ENCODE results near the gene TMEM116. TPM values are rescaled to one million over a fixed set of nuclear protein-coding genes. Genes with fewer than 3 reads are reported as not detected.
"Not testable (repeated sequence)": the region's sequence is repeated elsewhere in the genome, so short reads cannot be mapped to it uniquely, and the experiment has no call there.

TMEM116 gene
- total RNA-seq, 1 experiment from 2014 or later = 10.0 TPM

DNA sequence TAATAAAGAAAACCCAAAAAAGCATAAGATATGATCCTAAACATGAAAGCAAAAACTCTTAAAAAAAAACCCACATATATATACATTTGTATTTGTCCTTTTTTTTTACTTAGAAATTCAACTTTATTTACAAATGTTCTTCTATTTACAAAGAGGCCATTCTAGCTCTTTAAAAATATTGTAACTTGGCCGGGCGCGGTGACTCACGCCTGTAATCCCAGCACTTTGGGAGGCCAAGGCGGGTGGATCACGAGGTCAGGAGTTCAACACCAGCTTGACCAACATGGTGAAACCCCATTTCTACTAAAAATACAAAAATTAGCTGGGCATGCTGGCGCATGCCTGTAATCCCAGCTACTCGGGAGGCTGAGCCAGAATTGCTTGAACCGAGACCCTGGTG is 13.8 kb downstream of the TMEM116 start:
- not testable (repeated sequence) for DNase-seq; H3K27ac ChIP-seq; H3K27me3 ChIP-seq; H3K36me3 ChIP-seq; H3K4me3 ChIP-seq; H3K4me1 ChIP-seq; H3K9me3 ChIP-seq (replicated peaks)

DNA sequence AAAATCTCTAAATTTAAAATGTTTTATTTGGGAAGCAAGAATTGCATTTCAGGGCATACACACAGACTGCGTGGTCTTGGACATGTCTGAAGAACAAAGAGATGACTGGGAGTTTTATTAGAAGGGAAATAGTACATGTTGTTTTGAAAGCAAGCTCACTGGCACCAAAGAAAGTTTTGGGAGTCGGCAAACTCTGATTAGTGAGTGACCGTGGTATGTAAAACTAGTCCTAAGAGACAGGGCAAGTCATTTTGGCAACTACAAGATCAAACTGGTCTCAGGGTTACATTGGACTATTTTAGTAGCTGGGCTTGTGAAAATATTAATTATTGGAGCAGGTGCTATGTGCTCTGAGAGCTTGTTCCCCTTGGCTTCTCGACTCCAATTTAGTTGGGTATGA is 14.9 kb downstream of the TMEM116 start:
- H3K27ac ChIP-seq = no peak overlapping the region
- no peak for DNase-seq
- H3K27me3 ChIP-seq = no peaks in the 10 kb centered on the region

DNA sequence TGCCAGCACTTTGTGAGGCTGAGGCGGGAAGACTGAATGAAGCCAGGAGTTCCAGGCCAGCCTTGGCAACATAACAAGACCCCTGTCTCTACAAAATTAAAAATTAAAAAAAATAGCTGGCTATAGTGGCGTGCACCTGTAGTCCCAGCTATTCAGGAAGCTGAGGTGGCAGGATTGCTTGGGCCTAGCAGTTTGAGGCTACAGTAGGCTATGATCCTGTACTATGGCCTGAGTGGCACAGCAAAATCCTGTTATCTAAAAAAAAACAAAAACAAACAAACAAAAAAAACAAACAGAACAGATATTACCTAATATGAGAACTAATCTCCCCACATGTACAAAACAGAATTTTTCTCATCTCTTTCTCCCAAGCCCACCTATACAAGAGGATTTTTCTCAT is 15.7 kb downstream of the TMEM116 start:
- no peaks in the 10 kb centered on the region for H3K36me3 ChIP-seq
- DNase-seq = no peak
- H3K4me1 ChIP-seq = no peaks in the 10 kb centered on the region
- no peak overlapping the region for H3K27ac ChIP-seq
- H3K27me3 ChIP-seq = no peaks in the 10 kb centered on the region
- H3K4me3 ChIP-seq = no peak overlapping the region
- no peaks in the 10 kb centered on the region for H3K9me3 ChIP-seq (replicated peaks)

More for the DNA sequence above, 14.9 kb downstream of the TMEM116 start:
- no peaks in the 10 kb centered on the region for H3K36me3 ChIP-seq
- H3K4me3 ChIP-seq = no peak overlapping the region
- H3K4me1 ChIP-seq = no peaks in the 10 kb centered on the region
- H3K9me3 ChIP-seq (replicated peaks) = no peaks in the 10 kb centered on the region

DNA sequence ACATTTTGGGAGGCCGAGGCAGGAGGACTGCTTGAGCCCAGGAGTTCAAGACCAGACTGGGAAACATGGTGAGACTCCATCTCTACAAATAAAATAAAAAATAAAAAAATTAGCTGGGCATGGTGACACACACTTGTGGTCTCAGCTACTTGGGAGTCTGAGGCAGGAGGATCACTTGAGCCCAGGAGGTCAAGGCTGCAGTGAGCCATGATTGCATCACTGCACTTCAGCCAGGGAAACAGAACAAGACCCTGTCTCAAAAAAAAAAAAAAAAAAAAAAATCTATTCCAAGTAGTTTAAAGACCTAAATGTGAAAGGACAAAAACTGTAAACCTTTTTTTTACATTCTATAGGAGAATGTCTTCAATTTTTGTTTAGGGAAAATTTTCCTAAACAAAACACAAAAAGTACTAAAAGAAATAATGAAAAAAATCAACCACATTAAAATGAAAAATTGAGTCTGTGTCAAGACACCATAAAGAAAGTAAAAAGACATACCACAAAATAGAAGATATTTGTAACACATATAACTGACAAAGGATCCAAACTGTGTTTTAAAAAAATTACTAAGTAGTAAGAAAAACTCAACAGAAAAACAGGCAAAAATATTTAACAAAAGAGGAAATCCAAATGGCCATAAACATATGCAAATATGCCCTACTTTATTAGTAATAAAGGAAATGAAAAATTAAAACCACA is 17.0 kb downstream of the TMEM116 start:
- H3K27ac ChIP-seq = no peak overlapping the region
- no peak for DNase-seq
- no peaks in the 10 kb centered on the region for H3K36me3 ChIP-seq
- no peaks in the 10 kb centered on the region for H3K27me3 ChIP-seq
- no peaks in the 10 kb centered on the region for H3K4me1 ChIP-seq
- no peak overlapping the region for H3K4me3 ChIP-seq
- H3K9me3 ChIP-seq (replicated peaks) = no peaks in the 10 kb centered on the region

DNA sequence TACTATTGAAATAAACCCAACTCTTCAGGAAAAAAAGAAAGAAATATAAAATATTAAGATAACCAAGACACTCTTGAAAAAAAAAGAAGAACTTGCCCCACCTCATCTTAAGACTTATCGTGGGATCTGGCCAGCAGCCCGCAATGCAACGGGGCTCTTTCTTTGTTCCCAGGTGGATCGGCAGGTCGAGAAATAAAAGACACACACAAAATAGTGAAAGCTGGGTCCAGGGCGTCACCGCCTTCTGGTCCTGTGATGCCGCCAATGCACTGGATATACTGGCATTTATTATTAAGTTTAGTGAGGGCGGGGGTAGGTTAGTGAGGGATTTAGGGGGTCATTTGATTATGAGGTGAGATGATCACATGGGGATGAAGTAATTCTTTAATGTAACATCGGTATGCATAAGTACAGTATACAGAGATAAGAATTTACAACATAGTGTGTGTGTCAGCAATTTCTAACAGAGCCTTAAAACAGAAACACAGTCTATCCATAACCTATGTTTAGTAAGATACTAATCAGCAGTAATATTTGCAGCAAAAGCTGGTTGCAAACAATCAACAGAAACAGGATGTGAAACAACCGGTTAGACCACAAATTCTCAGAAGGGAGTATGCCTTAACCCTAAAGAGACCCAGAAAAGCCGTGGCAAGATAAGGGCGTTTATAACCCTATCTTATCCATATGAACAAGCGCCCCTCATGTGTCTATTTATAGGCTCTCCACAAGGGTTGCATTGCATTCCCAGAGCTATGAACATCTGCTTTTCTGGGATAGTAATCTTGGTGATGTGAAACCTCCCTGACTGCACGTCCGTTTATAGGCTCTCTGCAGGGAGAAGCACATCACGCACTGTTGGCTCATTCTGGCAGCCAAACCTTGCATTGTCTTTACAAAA is 18.5 kb downstream of the TMEM116 start:
- H3K4me1 ChIP-seq; H3K27me3 ChIP-seq; H3K4me3 ChIP-seq; H3K27ac ChIP-seq; DNase-seq; H3K36me3 ChIP-seq; H3K9me3 ChIP-seq (replicated peaks): not testable (repeated sequence)

DNA sequence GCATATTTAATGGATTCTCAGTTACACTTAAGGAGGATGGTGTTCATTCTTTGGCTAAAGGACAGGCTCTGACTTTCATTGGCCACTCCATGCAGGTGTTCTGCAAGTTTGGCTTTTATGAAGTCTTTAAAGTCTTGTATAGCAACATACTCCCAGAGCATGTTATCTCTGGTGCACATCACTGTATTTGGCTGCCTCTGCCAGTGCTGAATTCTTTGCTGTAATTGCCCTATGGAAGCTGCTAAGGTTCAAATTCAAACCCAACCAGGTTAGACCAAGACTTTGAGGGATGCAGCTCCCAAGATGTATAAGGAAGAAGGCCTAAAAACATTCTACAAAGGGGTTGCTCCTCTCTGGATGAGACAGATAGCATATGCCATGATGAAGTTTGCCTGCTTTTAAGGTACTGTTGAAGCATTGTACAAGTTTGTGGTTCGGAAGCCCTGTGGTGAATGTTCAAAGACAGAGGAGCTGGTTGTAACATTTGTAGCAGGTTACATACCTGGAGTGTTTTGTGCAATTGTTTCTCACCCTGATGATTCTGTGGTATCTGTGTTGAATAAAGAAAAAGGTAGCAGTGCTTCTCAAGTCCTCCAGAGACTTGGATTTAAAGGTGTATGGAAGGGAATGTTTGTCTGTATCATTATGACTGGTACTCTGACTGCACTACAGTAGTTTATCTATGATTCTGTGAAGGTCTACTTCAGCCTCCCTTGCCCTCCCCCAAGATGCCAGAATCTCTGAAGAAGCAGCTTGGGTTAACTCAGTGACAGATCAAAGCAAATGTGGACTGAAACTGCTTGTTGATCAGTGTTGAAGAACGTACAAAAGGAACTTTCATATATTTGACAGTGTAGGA is 19.4 kb downstream of the TMEM116 start:
- H3K4me3 ChIP-seq = no peak overlapping the region
- no peak for DNase-seq
- H3K9me3 ChIP-seq (replicated peaks) = no peaks in the 10 kb centered on the region
- no peaks in the 10 kb centered on the region for H3K36me3 ChIP-seq
- no peak overlapping the region for H3K27ac ChIP-seq
- H3K27me3 ChIP-seq = no peaks in the 10 kb centered on the region
- no peaks in the 10 kb centered on the region for H3K4me1 ChIP-seq

DNA sequence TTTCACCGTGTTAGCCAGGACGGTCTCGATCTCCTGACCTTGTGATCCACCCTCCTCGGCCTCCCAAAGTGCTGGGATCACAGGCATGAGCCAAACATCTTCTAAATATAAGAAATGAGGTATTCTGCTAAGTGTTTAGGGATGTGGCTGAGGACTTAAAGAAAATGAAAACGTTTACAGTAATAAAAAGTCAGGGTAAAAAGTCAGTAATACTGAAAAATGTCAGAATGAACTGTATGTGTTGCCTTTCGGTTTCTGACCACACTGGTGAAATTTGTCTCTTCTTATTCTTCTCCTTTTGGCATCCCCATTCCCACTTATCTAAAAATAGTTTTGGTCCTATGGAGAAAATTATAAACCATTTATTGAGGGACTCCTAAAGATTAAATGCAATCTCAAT is 20.5 kb downstream of the TMEM116 start:
- Histone ChIP-seq H3K27ac (no peak overlapping the region), H3K27me3 (no peaks in the 10 kb centered on the region), H3K4me1 (no peaks in the 10 kb centered on the region), H3K4me3 (no peak overlapping the region), H3K36me3 (no peaks in the 10 kb centered on the region), H3K9me3 (replicated peaks) (no peaks in the 10 kb centered on the region)
- no peak for DNase-seq

DNA sequence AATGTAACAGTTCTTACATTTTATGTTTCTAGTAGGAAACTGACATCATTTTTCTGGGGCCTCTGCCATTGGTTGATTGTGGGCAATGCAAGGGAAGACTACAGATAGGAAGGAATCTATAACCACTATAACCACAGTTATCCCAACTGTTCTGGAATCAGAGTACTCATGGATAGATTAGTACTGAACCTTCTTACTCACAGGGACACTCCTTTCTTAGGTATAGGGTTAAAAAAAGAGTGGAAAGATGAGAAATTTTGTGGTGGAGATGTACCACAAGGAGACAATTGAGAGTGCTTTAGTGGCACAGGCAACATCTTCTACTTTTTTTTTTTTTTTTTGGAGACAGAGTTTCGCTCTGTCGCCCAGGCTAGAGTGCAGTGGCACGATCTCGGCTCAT is 21.0 kb downstream of the TMEM116 start:
- no peak for DNase-seq

DNA sequence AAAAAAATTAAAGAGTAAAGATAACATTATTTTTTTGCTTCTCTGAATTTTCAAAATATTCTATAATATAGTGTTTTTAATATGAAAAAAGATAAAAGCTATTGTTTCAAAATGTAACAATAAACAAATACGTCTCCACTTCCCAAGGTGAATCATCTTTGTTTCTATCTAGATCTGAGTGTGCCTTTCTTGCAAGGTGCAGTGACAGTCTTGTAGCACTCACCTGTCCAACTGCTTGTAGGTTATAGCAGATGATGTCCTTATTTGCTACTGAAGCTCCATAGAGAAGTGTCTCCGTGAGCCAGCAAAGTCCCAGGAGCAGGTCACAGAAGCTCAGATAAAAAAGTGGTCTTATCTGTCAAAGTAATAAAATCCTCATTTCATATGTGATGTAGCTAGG is 21.4 kb downstream of the TMEM116 start:
- Histone ChIP-seq H3K9me3 (replicated peaks) (no peaks in the 10 kb centered on the region), H3K27ac (no peak overlapping the region), H3K27me3 (no peaks in the 10 kb centered on the region), H3K36me3 (no peaks in the 10 kb centered on the region), H3K4me1 (no peaks in the 10 kb centered on the region), H3K4me3 (no peak overlapping the region)
- no peak for DNase-seq

More for the DNA sequence above, 21.0 kb downstream of the TMEM116 start:
- H3K4me3 ChIP-seq = no peak overlapping the region
- H3K27ac ChIP-seq = no peak overlapping the region
- no peaks in the 10 kb centered on the region for H3K27me3 ChIP-seq
- no peaks in the 10 kb centered on the region for H3K36me3 ChIP-seq
- H3K4me1 ChIP-seq = no peaks in the 10 kb centered on the region
- no peaks in the 10 kb centered on the region for H3K9me3 ChIP-seq (replicated peaks)

DNA sequence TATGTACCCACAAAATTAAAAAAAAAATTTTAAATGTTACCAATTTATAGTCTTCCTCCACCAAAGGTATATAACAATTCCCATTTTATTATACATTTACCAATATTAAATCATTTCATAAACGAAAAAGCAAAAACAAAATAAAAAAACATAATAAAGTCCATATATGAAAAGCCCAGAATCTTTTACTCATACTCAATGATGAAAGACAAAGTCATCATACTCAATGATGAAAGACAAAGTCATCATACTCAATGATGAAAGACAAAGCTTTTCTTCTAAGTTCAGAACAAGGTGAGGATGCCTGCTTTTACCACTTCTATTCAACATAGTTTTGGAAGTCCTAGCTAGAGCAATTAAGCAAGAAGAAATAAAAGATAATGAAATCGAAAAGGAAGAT is 28.1 kb downstream of the TMEM116 start:
- no peak overlapping the region for H3K4me3 ChIP-seq
- no peak for DNase-seq
- H3K4me1 ChIP-seq = no peaks in the 10 kb centered on the region; the same call in 1 of the 2 replicates
- H3K36me3 ChIP-seq = no peaks in the 10 kb centered on the region
- H3K9me3 ChIP-seq (replicated peaks) = no peaks in the 10 kb centered on the region
- no peaks in the 10 kb centered on the region for H3K27me3 ChIP-seq
- no peak overlapping the region for H3K27ac ChIP-seq

DNA sequence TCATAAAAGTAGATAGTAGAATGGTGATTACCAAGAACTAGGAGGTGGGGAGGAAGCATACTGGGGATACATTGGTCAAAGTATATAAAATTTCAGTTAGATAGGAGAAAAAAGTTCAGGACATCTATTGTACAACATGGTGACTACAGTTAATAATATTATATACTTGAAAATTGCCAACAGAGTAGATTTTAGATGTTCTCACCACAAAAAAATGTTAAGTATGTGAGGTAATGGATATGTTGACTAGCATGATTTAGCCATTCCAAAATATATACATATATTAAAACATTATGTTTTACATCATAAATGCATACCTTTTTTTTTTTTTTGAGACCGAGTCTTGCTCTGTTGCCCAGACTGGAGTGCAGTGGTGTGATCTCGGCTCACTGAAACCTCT is 31.0 kb downstream of the TMEM116 start:
- Histone ChIP-seq H3K9me3 (replicated peaks) (no peaks in the 10 kb centered on the region), H3K4me3 (no peak overlapping the region), H3K27ac (no peak overlapping the region), H3K4me1 (no peaks in the 10 kb centered on the region; the same call in 1 of the 2 replicates), H3K36me3 (no peaks in the 10 kb centered on the region), H3K27me3 (no peaks in the 10 kb centered on the region)
- DNase-seq = no peak

DNA sequence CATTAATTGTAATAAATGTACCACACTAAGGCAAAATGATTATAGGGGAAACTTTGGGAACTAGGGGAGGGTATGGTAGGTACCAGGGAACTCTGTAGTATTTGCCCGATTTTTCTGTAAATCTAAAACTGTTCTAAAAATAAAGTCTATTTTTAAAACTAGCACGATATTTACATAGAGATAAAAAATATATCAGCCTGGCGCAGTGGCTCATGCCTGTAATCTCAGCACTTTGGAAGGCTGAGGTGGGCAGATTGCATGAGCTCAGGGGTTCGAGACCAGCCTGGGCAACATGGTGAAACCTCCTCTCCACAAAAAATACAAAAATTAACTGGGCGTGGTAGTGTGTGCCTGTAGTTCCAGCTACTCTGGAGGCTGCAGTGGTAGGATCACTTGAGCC is 32.4 kb downstream of the TMEM116 start:
- H3K36me3 ChIP-seq = no peaks in the 10 kb centered on the region
- H3K4me1 ChIP-seq = no peaks in the 10 kb centered on the region; the same call in 1 of the 2 replicates
- no peak overlapping the region for H3K4me3 ChIP-seq
- no peaks in the 10 kb centered on the region for H3K27me3 ChIP-seq
- H3K27ac ChIP-seq = no peak overlapping the region
- no peak for DNase-seq
- no peaks in the 10 kb centered on the region for H3K9me3 ChIP-seq (replicated peaks)

DNA sequence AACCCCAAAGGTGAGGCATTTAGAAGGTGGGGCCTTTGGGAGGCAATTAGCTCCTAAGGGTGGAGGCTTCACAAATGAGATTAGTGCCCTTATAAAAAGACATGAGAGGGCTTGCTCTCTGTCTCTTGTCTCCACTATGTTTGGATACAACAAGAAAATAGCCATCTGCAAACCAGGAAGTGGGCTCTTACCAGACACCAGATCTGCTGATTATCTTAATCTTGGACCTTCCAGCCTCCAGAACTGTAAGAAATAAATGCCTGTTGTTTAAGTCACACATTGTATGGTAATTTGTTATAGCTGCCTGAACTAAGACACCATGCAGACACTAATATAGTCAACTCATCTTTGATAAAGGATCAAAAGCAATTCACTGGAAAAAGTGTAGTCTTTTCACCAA is 34.4 kb downstream of the TMEM116 start:
- DNase-seq = no peak
- H3K27ac ChIP-seq = no peak overlapping the region
- no peaks in the 10 kb centered on the region for H3K27me3 ChIP-seq
- no peaks in the 10 kb centered on the region for H3K36me3 ChIP-seq
- H3K9me3 ChIP-seq (replicated peaks) = no peaks in the 10 kb centered on the region
- no peak overlapping the region for H3K4me3 ChIP-seq
- H3K4me1 ChIP-seq = no peaks in the 10 kb centered on the region; the same call in 1 of the 2 replicates

DNA sequence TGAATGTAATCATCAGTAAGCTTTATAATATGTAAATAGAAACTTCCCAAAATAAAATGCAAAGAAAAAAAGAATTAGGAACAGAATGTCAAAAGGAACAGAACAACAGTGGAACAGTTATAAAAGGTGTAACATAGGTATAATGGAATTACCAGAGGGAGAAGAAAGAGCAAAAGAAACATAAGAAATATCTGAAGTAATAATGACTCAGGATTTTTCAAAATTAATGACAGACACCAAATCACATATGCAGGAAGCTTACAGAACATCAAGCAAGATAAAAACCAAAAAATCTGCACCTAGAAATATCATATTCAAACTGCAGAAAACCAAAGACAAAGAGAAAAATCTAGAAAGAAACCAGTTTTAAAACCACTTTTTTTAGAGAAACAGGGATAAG is 36.1 kb downstream of the TMEM116 start:
- no peaks in the 10 kb centered on the region; the same call in 1 of the 2 replicates for H3K4me1 ChIP-seq

DNA sequence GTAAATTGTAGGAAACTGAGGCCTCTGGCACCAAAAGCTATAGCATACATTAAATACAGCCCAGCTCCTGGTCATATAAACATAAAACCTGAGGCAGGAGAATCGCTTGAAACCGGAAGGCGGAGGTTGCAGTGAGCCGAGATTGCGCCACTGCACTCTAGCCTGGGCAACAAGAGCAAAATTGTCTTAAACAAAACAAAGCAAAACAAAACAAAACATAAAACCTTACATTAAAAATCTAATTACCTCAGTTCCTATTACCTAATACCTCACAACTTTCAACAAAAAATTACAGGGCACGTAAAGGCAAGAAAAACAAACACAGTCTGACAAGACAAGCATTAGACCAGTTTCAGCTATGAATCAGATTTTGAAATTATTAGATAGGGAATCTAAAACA is 36.7 kb downstream of the TMEM116 start:
- Histone ChIP-seq H3K36me3 (no peaks in the 10 kb centered on the region), H3K4me1 (no peaks in the 10 kb centered on the region), H3K4me3 (no peak overlapping the region), H3K27me3 (no peaks in the 10 kb centered on the region), H3K9me3 (replicated peaks) (no peaks in the 10 kb centered on the region), H3K27ac (no peak overlapping the region)
- DNase-seq = no peak

More for the DNA sequence above, 36.1 kb downstream of the TMEM116 start:
- Histone ChIP-seq H3K36me3 (no peaks in the 10 kb centered on the region), H3K9me3 (replicated peaks) (no peaks in the 10 kb centered on the region), H3K27ac (no peak overlapping the region), H3K4me3 (no peak overlapping the region), H3K27me3 (no peaks in the 10 kb centered on the region)
- DNase-seq = no peak

Data from SJCRH30 (cell line).